ENCODE measurements around the gene TMEM39B. TPM values are rescaled to one million over a fixed set of nuclear protein-coding genes. Genes with fewer than 3 reads are reported as not detected.

Gene TMEM39B
- total RNA-seq, 1 experiment from 2014 or later, result 22.8 TPM

- POLR2A ChIA-PET, result no interaction called here
- no peak overlapping the region for H3K9ac ChIP-seq (ENCODE audit: low read length)
- RAD21 ChIA-PET (ENCODE audit: low non-redundant PET in 1 of 2, low total read pairs in 2 of 2, uncharacterized antibody in 2 of 2, unreplicated experiment in 2 of 2), result no interaction called here
- peaks cover 65 to 67% of the 10 kb centered on the region in 2 experiments for H3K36me3 ChIP-seq (ENCODE audit: control insufficient read depth in 1 of 2, insufficient read depth in 2 of 2, low read length in 2 of 2)
- no peaks in the 10 kb centered on the region for H3K4me1 ChIP-seq (ENCODE audit: control insufficient read depth in 1 of 2, insufficient read depth in 2 of 2, low read length in 2 of 2)
- no peak overlapping the region for H3K4me2 ChIP-seq (ENCODE audit: low read length)
- ATAC-seq (no peak), DNase-seq (ENCODE audit: low read depth, low spot score) (no peak)
- H3K4me3 ChIP-seq (replicated peaks in 1 of 2; ENCODE audit: low read depth in 1 of 2, low read length in 2 of 2), result no peak overlapping the region
- BruUV-seq (replicated peaks), result no TSS peak
- intact Hi-C loops (cut with micrococcal nuclease), result no loop called here
- H3K79me2 ChIP-seq (ENCODE audit: insufficient read depth, low read length), result peaks cover 45% of the 10 kb centered on the region
- H4K20me1 ChIP-seq (ENCODE audit: insufficient read depth), result 0 out of 2 replicates have a peak, but pooled peaks cover 6% of the 10 kb centered on the region
- H2AFZ ChIP-seq (ENCODE audit: low read depth, low read length, poor library complexity, severe bottlenecking), result no peak overlapping the region
- no peak for TF ChIP-seq CEBPB (IDR thresholded peaks at IDR 0.05; ENCODE audit: low read depth)
- TF ChIP-seq, protein P1, sequence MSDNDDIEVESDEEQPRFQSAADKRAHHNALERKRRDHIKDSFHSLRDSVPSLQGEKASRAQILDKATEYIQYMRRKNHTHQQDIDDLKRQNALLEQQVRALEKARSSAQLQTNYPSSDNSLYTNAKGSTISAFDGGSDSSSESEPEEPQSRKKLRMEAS (IDR thresholded peaks at IDR 0.05), result no peak
- TF ChIP-seq ZNF274 (IDR thresholded peaks at IDR 0.05; ENCODE audit: low read depth, low read length), result no peak
- TF ChIP-seq SP1 (IDR thresholded peaks at IDR 0.05; ENCODE audit: low read depth), result no peak
- TF ChIP-seq TCF7L2 (IDR thresholded peaks at IDR 0.05; ENCODE audit: borderline replicate concordance, extremely low read depth, insufficient read depth, insufficient read length), result no peak
- no peak for TF ChIP-seq SIN3A (IDR thresholded peaks at IDR 0.05; ENCODE audit: low read depth)
- TF ChIP-seq, protein P2, sequence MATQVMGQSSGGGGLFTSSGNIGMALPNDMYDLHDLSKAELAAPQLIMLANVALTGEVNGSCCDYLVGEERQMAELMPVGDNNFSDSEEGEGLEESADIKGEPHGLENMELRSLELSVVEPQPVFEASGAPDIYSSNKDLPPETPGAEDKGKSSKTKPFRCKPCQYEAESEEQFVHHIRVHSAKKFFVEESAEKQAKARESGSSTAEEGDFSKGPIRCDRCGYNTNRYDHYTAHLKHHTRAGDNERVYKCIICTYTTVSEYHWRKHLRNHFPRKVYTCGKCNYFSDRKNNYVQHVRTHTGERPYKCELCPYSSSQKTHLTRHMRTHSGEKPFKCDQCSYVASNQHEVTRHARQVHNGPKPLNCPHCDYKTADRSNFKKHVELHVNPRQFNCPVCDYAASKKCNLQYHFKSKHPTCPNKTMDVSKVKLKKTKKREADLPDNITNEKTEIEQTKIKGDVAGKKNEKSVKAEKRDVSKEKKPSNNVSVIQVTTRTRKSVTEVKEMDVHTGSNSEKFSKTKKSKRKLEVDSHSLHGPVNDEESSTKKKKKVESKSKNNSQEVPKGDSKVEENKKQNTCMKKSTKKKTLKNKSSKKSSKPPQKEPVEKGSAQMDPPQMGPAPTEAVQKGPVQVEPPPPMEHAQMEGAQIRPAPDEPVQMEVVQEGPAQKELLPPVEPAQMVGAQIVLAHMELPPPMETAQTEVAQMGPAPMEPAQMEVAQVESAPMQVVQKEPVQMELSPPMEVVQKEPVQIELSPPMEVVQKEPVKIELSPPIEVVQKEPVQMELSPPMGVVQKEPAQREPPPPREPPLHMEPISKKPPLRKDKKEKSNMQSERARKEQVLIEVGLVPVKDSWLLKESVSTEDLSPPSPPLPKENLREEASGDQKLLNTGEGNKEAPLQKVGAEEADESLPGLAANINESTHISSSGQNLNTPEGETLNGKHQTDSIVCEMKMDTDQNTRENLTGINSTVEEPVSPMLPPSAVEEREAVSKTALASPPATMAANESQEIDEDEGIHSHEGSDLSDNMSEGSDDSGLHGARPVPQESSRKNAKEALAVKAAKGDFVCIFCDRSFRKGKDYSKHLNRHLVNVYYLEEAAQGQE (IDR thresholded peaks at IDR 0.05; ENCODE audit: low read depth), result no peak
- no peak for TF ChIP-seq YY1 (IDR thresholded peaks at IDR 0.05; ENCODE audit: extremely low read depth, insufficient replicate concordance, low read depth, low read length)
- TF ChIP-seq FOSL1 (IDR thresholded peaks at IDR 0.05; ENCODE audit: low read depth), result no peak
- TF ChIP-seq, protein P3, sequence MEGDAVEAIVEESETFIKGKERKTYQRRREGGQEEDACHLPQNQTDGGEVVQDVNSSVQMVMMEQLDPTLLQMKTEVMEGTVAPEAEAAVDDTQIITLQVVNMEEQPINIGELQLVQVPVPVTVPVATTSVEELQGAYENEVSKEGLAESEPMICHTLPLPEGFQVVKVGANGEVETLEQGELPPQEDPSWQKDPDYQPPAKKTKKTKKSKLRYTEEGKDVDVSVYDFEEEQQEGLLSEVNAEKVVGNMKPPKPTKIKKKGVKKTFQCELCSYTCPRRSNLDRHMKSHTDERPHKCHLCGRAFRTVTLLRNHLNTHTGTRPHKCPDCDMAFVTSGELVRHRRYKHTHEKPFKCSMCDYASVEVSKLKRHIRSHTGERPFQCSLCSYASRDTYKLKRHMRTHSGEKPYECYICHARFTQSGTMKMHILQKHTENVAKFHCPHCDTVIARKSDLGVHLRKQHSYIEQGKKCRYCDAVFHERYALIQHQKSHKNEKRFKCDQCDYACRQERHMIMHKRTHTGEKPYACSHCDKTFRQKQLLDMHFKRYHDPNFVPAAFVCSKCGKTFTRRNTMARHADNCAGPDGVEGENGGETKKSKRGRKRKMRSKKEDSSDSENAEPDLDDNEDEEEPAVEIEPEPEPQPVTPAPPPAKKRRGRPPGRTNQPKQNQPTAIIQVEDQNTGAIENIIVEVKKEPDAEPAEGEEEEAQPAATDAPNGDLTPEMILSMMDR (IDR thresholded peaks at IDR 0.05 in 2 of 3, conservative IDR thresholded peaks at IDR 0.05 in 1 of 3; ENCODE audit: borderline replicate concordance in 1 of 3, insufficient read depth in 1 of 3, low read depth in 2 of 3, low read length in 2 of 3), result no peak
- H3K27me3 ChIP-seq (ENCODE audit: insufficient read depth, low read length), result no peaks in the 10 kb centered on the region
- H3K9me3 ChIP-seq (ENCODE audit: control insufficient read depth in 1 of 2, insufficient read depth in 1 of 2, low read depth in 1 of 2, low read length in 2 of 2), result no peaks in the 10 kb centered on the region
- no peaks in the 10 kb centered on the region for H3K9me2 ChIP-seq (ENCODE audit: insufficient read depth)
- H3K27ac ChIP-seq (ENCODE audit: low read depth, low read length), result no peak overlapping the region
- CTCF ChIA-PET, result no interaction called here
Observed at GRCh38 chr1:32045772-32046171, 27.0 kb upstream of the TMEM39B start.

All from HCT116 (cell line).